ENCODE measurements around the gene CAMLG.

Gene CAMLG

DNA sequence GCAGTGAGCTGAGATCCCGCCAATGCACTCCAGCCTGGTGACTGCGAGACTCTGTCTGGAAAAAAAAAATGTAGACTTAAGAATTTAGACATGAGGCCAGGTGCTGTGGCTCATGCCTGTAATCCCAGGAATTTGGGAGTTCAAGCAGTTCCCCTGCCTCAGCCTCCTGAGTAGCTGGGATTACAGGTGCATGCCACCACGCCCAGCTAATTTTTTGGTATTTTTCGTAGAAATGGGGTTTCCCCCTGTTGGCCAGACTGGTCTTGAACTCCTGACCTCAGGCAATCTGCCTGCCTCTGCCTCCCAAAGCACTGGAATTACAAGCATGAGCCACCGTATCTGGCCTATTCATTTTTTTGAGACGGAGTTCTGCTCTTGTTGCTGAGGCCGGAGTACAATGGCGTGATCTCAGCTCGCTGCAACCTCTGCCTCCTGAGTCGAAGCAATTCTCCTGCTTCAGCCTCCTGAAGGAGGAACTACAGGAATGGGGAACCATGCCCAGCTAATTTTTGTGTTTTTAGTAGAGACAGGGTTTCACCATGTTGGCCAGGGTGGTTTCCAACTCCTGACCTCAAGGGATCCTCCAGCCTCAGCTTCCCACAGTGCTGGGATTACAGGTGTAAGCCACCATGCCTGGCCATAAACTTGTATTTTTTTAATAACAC lies 34.2 kb downstream of the CAMLG start:
- DNase-seq = no peak
- intact Hi-C loops (cut with DNase I) = no loop called here

GRCh38 chr5:134777366-134777765 lies 39.0 kb downstream of the CAMLG start:
- DNase-seq = no peak
- intact Hi-C loops (cut with DNase I) = no loop called here

GRCh38 chr5:134784241-134784920 lies 46.0 kb downstream of the CAMLG start:
- DNase-seq = no peak
- intact Hi-C loops (cut with DNase I) = no loop called here

GRCh38 chr5:134784946-134785620 lies 46.7 kb downstream of the CAMLG start:
- no peak for DNase-seq
- intact Hi-C loops (cut with DNase I) = no loop called here

DNA sequence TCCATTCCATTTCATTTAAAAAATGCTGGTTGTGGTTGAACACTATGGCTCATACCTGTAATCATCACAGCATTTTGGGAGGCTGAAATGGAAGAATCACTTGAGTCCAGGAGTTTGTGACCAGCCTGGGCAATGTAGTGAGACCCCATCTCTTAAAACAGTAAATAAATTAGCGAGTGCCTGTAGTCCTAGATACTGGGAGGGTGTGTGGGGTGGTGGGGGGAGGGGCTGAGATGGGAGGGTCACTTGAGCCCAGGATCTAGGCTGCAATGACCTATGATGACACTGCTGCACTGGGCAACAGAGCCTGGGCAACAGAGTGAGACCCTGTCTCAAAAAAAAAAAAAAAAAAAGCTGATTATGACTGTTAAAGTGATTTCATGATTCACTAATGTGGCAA lies 49.3 kb downstream of the CAMLG start:
- intact Hi-C loops (cut with DNase I) = no loop called here
- DNase-seq = no peak

- no peak for DNase-seq
Measured at GRCh38 chr5:134791580-134791979, 53.2 kb downstream of the CAMLG start.

DNA sequence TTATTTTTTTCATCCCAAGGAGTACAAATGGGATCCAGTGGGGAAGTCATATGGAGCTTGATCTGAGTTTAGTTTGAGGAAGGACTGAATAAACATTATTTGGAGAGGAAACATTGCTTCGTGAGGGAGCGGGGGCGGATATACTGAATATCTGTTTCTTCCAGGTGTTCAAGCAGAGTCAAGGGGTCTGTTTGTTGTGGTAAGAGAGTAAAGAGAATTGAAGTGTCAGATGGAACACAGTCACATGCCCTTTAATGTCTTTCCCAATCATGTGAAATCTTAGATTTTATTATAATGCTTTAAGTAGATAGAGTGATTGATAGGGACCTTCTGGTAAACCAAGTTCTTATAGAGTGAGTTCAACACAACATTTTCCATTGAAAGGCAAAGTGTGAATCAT lies 53.9 kb downstream of the CAMLG start:
- intact Hi-C loops (cut with DNase I) = no loop called here
- DNase-seq = no peak

More at GRCh38 chr5:134791580-134791979, 53.2 kb downstream of the CAMLG start:
- intact Hi-C loops (cut with DNase I) = no loop called here

GRCh38 chr5:134793111-134793510 lies 54.8 kb downstream of the CAMLG start:
- no peak for DNase-seq
- intact Hi-C loops (cut with DNase I) = no loop called here

DNA sequence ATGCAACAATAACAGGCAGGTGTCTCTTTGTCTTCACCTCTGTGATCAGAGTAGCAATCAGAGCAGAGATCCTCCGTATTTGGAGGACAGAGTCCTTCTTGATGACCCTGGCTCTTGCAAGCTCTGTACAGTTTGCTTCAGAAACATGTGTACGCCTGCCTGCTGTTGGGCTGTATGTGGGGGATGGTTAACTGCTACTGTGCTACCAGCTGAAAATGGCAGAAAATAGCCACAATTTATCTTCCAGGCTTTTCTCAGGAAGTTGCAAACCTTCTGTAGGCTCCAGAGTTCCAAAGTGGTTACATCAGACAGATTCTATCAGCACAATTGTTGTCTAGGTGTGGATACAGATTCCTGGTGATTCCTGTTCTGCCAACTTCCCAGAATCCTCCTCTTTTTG lies 55.7 kb downstream of the CAMLG start:
- intact Hi-C loops (cut with DNase I) = no loop called here
- DNase-seq = no peak

- intact Hi-C loops (cut with DNase I) = no loop called here
- no peak for DNase-seq
Measured at GRCh38 chr5:134794819-134795218, 56.5 kb downstream of the CAMLG start.

GRCh38 chr5:134798468-134798867 lies 60.1 kb downstream of the CAMLG start:
- no peak for DNase-seq
- intact Hi-C loops (cut with DNase I) = no loop called here

All from posterior cingulate gyrus (tissue), 11 donors.